LoVo (cell line): ENCODE measurements around the gene NUF2.

ENCODE experiments used
- DNase-seq: peaks from one replicate; pipeline ENCODE4 v3.0.0-alpha.2; 2016; ENCODE audit warnings: low spot score

Gene NUF2

DNA sequence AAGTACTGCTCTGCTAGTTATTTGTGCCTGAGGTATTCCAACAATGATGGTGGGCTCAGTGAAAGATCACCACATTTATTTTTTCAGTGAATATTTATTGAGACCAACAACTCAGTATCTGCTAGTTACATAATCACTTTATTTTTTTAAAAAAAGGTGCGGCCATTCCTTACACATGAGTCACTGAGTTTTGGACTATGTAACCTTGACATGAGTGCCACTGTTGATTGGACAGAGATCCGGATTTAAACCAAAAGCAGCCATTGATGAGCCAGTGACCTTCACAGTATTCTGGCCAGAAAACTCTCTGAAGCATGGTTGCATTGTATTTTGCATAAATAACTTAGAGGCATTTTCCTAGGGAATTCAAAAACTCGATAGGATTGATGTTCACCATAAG, 79.5 kb downstream of the NUF2 start:
- peak; percentile 41 for DNase-seq
